ENCODE measurements around the gene TIMD4.
A peak's percentile ranks its signal among the peaks of the same experiment; 100 is the strongest.
"Not testable (repeated sequence)": the region's sequence is repeated elsewhere in the genome, so short reads cannot be mapped to it uniquely, and the experiment has no call there.

Gene TIMD4

GRCh38 chr5:156963125-156963524 lies at the start of gene TIMD4:
TSS of gene TIMD4 (minus strand) at chr5:156963226. CDS start at chr5:156963198, 28 bp downstream.
- DNase-seq, result no peak

GRCh38 chr5:157006262-157006661 lies 43.2 kb upstream of the TIMD4 start:
- no peak for DNase-seq

GRCh38 chr5:157004893-157005551 lies 42.0 kb upstream of the TIMD4 start:
- no peak for DNase-seq

GRCh38 chr5:156991714-156992113 lies 28.7 kb upstream of the TIMD4 start:
- no peak for DNase-seq

- no peak for DNase-seq
These were observed 21.0 kb upstream of the TIMD4 start for GRCh38 chr5:156984064-156984463.

- no peak for DNase-seq
These were observed 18.5 kb upstream of the TIMD4 start for GRCh38 chr5:156981481-156981880.

- DNase-seq, result no peak
These were observed 11.3 kb upstream of the TIMD4 start for GRCh38 chr5:156974328-156974727.

GRCh38 chr5:156971848-156972525 lies 9.0 kb upstream of the TIMD4 start:
- no peak for DNase-seq

- no peak for DNase-seq
These were observed 8.4 kb upstream of the TIMD4 start for GRCh38 chr5:156971415-156971814.

- not testable (repeated sequence) for DNase-seq
These were observed 4.4 kb upstream of the TIMD4 start for GRCh38 chr5:156967386-156967785.

GRCh38 chr5:156956321-156956720 lies 6.7 kb downstream of the TIMD4 start:
- DNase-seq, result no peak

- no peak for DNase-seq
These were observed 11.7 kb downstream of the TIMD4 start for GRCh38 chr5:156951359-156951758.

GRCh38 chr5:156950716-156951115 lies 12.3 kb downstream of the TIMD4 start:
- no peak for DNase-seq

- DNase-seq, result no peak
These were observed 13.6 kb downstream of the TIMD4 start for GRCh38 chr5:156949424-156949823.

- DNase-seq, result no peak
These were observed 15.1 kb downstream of the TIMD4 start for GRCh38 chr5:156947925-156948324.

- DNase-seq, result no peak
These were observed 21.0 kb downstream of the TIMD4 start for GRCh38 chr5:156942064-156942463.

- not testable (repeated sequence) for DNase-seq
These were observed 22.6 kb downstream of the TIMD4 start for GRCh38 chr5:156940462-156940861.

GRCh38 chr5:156936972-156937371 lies 26.1 kb downstream of the TIMD4 start:
- no peak for DNase-seq

GRCh38 chr5:156934450-156935211 lies 28.4 kb downstream of the TIMD4 start:
- DNase-seq, result peak; percentile 53

GRCh38 chr5:156929366-156929948 lies 33.6 kb downstream of the TIMD4 start:
- DNase-seq, result no peak

- no peak for DNase-seq
These were observed 35.5 kb downstream of the TIMD4 start for GRCh38 chr5:156927545-156927944.

GRCh38 chr5:156925767-156926166 lies 37.3 kb downstream of the TIMD4 start:
- not testable (repeated sequence) for DNase-seq

GRCh38 chr5:156922207-156922792 lies 40.7 kb downstream of the TIMD4 start:
- DNase-seq, result no peak

Measured in right forelimb (tissue), 1 donor.